Measurements from ENCODE around the gene GABRB3. TPM values are rescaled to one million over a fixed set of nuclear protein-coding genes. Genes with fewer than 3 reads are reported as not detected.

Gene GABRB3
- total and polyA plus RNA-seq, 2 donors (not counting 1 experiment from before 2014, with no cell fraction given), result 0.07 TPM; not detected in 1

DNA sequence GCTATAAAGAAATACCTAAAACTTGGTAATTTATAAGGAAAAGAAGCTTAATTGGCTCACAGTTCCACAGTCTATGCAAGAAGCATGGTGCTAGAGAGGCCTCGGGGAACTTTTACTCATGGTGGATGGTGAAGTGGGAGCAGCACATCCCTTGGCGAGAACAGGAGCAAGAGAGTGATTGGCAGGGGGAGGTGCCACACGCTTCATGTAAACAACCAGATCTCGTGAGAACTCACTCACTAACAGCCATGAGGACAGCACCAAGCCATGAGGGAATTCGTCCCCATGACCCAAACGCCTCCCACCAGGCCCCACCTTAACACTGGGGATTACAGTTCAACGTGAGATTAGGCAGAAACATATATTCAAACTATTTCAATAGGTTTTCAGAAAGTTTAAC, 28.0 kb downstream of the GABRB3 start:
- Histone ChIP-seq H3K9me3 (ENCODE audit: control extremely low read depth in 1 of 3, control insufficient read depth in 2 of 3, insufficient read depth in 1 of 3, low read length in 2 of 3) (peaks cover 0 to 10% (median 0%) of the 10 kb centered on the region in 3 donors), H3K36me3 (replicated peaks in 1 of 2; ENCODE audit: control extremely low read depth in 1 of 2, control insufficient read depth in 1 of 2, extremely low read depth in 1 of 2, insufficient read depth in 2 of 2, low read length in 1 of 2) (no peaks in the 10 kb centered on the region), H3K27ac (ENCODE audit: low read length in 2 of 2) (no peak overlapping the region), H3K9ac (ENCODE audit: low read length) (no peak overlapping the region), H3K27me3 (replicated peaks in 1 of 4; ENCODE audit: control extremely low read depth in 1 of 4, control insufficient read depth in 3 of 4, insufficient read depth in 4 of 4, low read length in 3 of 4) (no peaks in the 10 kb centered on the region), H4K20me1 (ENCODE audit: control insufficient read depth, insufficient read depth, low read length, poor library complexity, severe bottlenecking) (no peaks in the 10 kb centered on the region), H2AFZ (ENCODE audit: insufficient read depth, low read depth, low read length, poor library complexity, severe bottlenecking) (no peak overlapping the region), H3K4me3 (ENCODE audit: control extremely low read depth in 1 of 5, extremely low read depth in 1 of 5, insufficient read depth in 1 of 5, low read depth in 2 of 5, low read length in 4 of 5) (no peak overlapping the region), H3K4me1 (ENCODE audit: control insufficient read depth in 2 of 2, insufficient read depth in 2 of 2, low read length in 2 of 2) (no peaks in the 10 kb centered on the region), H3K4me2 (replicated peaks; ENCODE audit: low read depth, low read length, poor library complexity, severe bottlenecking) (no peak overlapping the region), H3K79me2 (ENCODE audit: control insufficient read depth, insufficient read depth, low read length) (no peaks in the 10 kb centered on the region)
- ATAC-seq (ENCODE audit: low read depth) (no peak), DNase-seq (no peak)
- TF ChIP-seq EZH2 (IDR thresholded peaks at IDR 0.05; ENCODE audit: borderline replicate concordance, insufficient read depth, low read depth, low read length, poor library complexity, severe bottlenecking), result no peak
- TF ChIP-seq, protein P1, sequence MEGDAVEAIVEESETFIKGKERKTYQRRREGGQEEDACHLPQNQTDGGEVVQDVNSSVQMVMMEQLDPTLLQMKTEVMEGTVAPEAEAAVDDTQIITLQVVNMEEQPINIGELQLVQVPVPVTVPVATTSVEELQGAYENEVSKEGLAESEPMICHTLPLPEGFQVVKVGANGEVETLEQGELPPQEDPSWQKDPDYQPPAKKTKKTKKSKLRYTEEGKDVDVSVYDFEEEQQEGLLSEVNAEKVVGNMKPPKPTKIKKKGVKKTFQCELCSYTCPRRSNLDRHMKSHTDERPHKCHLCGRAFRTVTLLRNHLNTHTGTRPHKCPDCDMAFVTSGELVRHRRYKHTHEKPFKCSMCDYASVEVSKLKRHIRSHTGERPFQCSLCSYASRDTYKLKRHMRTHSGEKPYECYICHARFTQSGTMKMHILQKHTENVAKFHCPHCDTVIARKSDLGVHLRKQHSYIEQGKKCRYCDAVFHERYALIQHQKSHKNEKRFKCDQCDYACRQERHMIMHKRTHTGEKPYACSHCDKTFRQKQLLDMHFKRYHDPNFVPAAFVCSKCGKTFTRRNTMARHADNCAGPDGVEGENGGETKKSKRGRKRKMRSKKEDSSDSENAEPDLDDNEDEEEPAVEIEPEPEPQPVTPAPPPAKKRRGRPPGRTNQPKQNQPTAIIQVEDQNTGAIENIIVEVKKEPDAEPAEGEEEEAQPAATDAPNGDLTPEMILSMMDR (IDR thresholded peaks at IDR 0.05), result no peak
- intact Hi-C loops (cut with micrococcal nuclease), result no loop called here
- no peaks in the 10 kb centered on the region for H3K4me1 Mint-ChIP-seq
- no peak overlapping the region for H3K27ac Mint-ChIP-seq
- peaks cover 8% of the 10 kb centered on the region for H3K9me3 Mint-ChIP-seq (ENCODE audit: insufficient read depth)
- WGBS (ENCODE audit: insufficient coverage), result 64% methylated on average over 6 of the region's 7 CpGs
- ChIA-PET CTCF (no interaction called here), POLR2A (no interaction called here)
- H3K27me3 Mint-ChIP-seq, result no peaks in the 10 kb centered on the region
- no peak overlapping the region for H3K4me3 Mint-ChIP-seq

DNA sequence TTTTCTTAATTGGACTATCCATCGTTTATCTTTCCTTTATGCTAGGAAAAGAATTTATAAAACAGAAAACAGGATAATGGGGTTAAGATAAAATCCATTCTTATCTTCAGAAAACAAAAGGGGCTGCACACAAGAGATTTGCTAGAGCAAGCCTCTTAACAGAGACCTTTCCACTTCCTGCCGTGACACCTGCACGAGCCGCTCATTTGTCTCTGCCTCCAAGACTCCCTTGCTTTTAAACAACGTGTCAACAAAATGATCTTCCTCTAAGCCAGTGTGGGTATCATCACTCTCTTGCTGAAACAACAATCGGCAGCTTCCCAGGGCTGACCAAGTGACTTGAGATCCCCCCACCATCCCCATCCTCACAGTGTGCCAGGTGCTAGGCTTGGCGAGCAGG, 33.1 kb downstream of the GABRB3 start:
- 64% methylated on average over 4 of the region's 7 CpGs for WGBS (ENCODE audit: insufficient coverage)
- Histone ChIP-seq H3K36me3 (replicated peaks in 1 of 2; ENCODE audit: control extremely low read depth in 1 of 2, control insufficient read depth in 1 of 2, extremely low read depth in 1 of 2, insufficient read depth in 2 of 2, low read length in 1 of 2) (no peaks in the 10 kb centered on the region), H3K27me3 (replicated peaks in 1 of 4; ENCODE audit: control extremely low read depth in 1 of 4, control insufficient read depth in 3 of 4, insufficient read depth in 4 of 4, low read length in 3 of 4) (no peaks in the 10 kb centered on the region), H3K27ac (ENCODE audit: low read length in 2 of 2) (no peak overlapping the region), H3K4me2 (replicated peaks; ENCODE audit: low read depth, low read length, poor library complexity, severe bottlenecking) (no peak overlapping the region), H4K20me1 (ENCODE audit: control insufficient read depth, insufficient read depth, low read length, poor library complexity, severe bottlenecking) (no peaks in the 10 kb centered on the region), H3K79me2 (ENCODE audit: control insufficient read depth, insufficient read depth, low read length) (no peaks in the 10 kb centered on the region), H3K9me3 (ENCODE audit: control extremely low read depth in 1 of 3, control insufficient read depth in 2 of 3, insufficient read depth in 1 of 3, low read length in 2 of 3) (peaks cover 0 to 17% (median 0%) of the 10 kb centered on the region in 3 donors), H3K4me1 (ENCODE audit: control insufficient read depth in 2 of 2, insufficient read depth in 2 of 2, low read length in 2 of 2) (no peaks in the 10 kb centered on the region), H3K9ac (ENCODE audit: low read length) (no peak overlapping the region), H3K4me3 (ENCODE audit: control extremely low read depth in 1 of 5, extremely low read depth in 1 of 5, insufficient read depth in 1 of 5, low read depth in 2 of 5, low read length in 4 of 5) (no peak overlapping the region), H2AFZ (ENCODE audit: insufficient read depth, low read depth, low read length, poor library complexity, severe bottlenecking) (no peak overlapping the region)
- CTCF ChIA-PET, result no interaction called here
- POLR2A ChIA-PET, result no interaction called here
- Mint-ChIP-seq H3K9me3 (ENCODE audit: insufficient read depth) (peaks cover 12% of the 10 kb centered on the region), H3K27me3 (no peaks in the 10 kb centered on the region), H3K4me3 (no peak overlapping the region), H3K27ac (no peak overlapping the region), H3K4me1 (no peaks in the 10 kb centered on the region)
- TF ChIP-seq EZH2 (IDR thresholded peaks at IDR 0.05; ENCODE audit: borderline replicate concordance, insufficient read depth, low read depth, low read length, poor library complexity, severe bottlenecking), result no peak
- TF ChIP-seq, protein P1 (IDR thresholded peaks at IDR 0.05), result no peak
- no peak for ATAC-seq (ENCODE audit: low read depth)
- no peak for DNase-seq
- intact Hi-C loops (cut with micrococcal nuclease), result no loop called here

All from B cell (primary cell).